Cardiac muscle cell (in vitro differentiated cells and primary cell): Measurements from ENCODE around the gene TPM1. TPM values are rescaled to one million over a fixed set of nuclear protein-coding genes. Genes with fewer than 3 reads are reported as not detected.

Experiments used
- DNase-seq, 2 donors: peaks; one replicate each; pipeline versions ENCODE4 v3.0.0 to v3.0.0-alpha.2; 2010 to 2017; ENCODE audit warnings: low read depth in 1 of 2, low spot score in 1 of 2
- H3K27ac ChIP-seq: fragments of 200-600 bp; sonication (generic); 2 replicates; pipeline ENCODE4 v1.5.1; 2016
- H3K27me3 ChIP-seq: fragments of 200-600 bp; sonication (generic); 2 replicates; pipeline ENCODE4 v1.6.0; 2016; ENCODE audit warnings: control low read depth
- H3K36me3 ChIP-seq: fragments of 200-600 bp; sonication (generic); 2 replicates; pipeline ENCODE4 v1.5.1; 2016; ENCODE audit warnings: control low read depth
- H3K4me1 ChIP-seq: fragments of 200-600 bp; sonication (generic); 2 replicates; pipeline ENCODE4 v1.8.1; 2017; ENCODE audit warnings: low read depth, mild to moderate bottlenecking, mixed run types
- H3K4me3 ChIP-seq: fragments of 200-600 bp; sonication (generic); 2 replicates; pipeline ENCODE4 v1.5.1; 2016; ENCODE audit warnings: mild to moderate bottlenecking
- H3K9me3 ChIP-seq: fragments of 200-600 bp; sonication (generic); 2 replicates; pipeline ENCODE4 v1.5.1; 2017; ENCODE audit warnings: low read depth, mild to moderate bottlenecking, control low read depth
- polyA plus RNA-seq: library from polyadenylated mRNA; unstranded; fragments of >200 nt; fragmentation: Nextera tagmentation; extraction: Ambion mirVana; gene quantifications from 2 replicates; pipeline ENCODE4 v1.2.1, GENCODE V29; 2016
- total RNA-seq: library from RNA; depleted of rRNA; stranded (reverse); fragments of >200 nt; gene quantifications from 2 replicates; pipeline ENCODE4 v1.2.3, GENCODE V29; 2016
- TF ChIP-seq, protein P1 (sequence below): IDR thresholded peaks from 2 replicates; pipeline ENCODE4 v1.5.1; 2012; ENCODE audit warnings: low read depth, mild to moderate bottlenecking, low read length

TPM1 gene
- total and polyA plus RNA-seq, 2 experiments from 2014 or later: 6,553 to 10,138 TPM

DNA sequence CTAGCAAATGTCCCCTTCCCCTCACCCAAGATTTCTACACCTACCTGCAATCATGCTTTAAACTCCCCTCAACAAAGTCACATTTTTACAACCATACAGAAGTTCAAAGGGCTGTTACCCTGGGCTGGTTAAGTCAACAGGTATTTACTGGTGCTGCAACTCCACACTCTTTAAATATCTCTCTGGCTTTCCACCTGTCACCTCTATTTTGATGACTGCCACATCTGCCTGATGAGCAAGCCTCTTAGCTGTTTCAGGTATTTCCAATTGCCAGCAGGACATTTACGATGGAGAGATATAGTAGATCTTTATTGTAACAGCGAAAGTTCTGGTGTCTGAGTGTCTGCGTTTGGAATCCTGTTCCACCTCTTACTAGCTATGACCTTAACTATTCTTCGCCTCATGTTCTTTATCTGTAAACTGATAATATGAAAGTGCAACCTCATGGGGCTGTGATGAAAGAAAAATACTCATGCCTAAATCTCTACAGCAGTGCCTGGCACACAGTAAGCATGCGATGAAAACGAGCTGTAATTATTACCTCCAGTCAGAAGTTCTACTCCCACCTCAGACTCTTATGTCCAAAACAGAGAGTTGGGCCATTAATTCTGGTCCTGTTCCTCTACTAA is 44.2 kb upstream of the TPM1 start:
- no peak overlapping the region for H3K4me3 ChIP-seq
- no peak for DNase-seq
- no peaks in the 10 kb centered on the region for H3K9me3 ChIP-seq
- peak overlapping the region; percentile 72 for H3K27ac ChIP-seq
- H3K36me3 ChIP-seq: no peaks in the 10 kb centered on the region
- peaks cover 35% of the 10 kb centered on the region for H3K4me1 ChIP-seq
- H3K27me3 ChIP-seq: no peaks in the 10 kb centered on the region
- TF ChIP-seq, protein P1, sequence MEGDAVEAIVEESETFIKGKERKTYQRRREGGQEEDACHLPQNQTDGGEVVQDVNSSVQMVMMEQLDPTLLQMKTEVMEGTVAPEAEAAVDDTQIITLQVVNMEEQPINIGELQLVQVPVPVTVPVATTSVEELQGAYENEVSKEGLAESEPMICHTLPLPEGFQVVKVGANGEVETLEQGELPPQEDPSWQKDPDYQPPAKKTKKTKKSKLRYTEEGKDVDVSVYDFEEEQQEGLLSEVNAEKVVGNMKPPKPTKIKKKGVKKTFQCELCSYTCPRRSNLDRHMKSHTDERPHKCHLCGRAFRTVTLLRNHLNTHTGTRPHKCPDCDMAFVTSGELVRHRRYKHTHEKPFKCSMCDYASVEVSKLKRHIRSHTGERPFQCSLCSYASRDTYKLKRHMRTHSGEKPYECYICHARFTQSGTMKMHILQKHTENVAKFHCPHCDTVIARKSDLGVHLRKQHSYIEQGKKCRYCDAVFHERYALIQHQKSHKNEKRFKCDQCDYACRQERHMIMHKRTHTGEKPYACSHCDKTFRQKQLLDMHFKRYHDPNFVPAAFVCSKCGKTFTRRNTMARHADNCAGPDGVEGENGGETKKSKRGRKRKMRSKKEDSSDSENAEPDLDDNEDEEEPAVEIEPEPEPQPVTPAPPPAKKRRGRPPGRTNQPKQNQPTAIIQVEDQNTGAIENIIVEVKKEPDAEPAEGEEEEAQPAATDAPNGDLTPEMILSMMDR: no peak

DNA sequence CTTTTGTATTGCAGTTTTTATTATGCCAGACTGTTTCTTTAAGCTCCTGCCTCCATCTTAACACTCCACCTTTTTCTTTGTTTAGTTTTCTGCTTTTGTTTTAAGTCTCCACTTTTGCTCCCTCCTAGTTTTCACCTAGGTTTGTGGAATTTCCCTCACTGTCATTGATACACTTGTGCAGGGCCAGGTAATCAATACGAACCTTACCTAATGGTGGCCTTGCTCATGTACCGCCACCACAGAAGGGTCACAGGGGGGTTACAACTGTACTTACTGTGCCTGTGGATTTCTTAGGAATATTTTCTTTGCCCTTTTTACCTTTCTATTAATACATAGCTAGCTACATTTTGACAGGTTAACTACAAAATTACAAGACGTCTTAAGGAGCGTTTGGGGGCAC is 43.4 kb upstream of the TPM1 start:
- no peak overlapping the region for H3K4me3 ChIP-seq
- peaks cover 35% of the 10 kb centered on the region for H3K4me1 ChIP-seq
- no peaks in the 10 kb centered on the region for H3K9me3 ChIP-seq

DNA sequence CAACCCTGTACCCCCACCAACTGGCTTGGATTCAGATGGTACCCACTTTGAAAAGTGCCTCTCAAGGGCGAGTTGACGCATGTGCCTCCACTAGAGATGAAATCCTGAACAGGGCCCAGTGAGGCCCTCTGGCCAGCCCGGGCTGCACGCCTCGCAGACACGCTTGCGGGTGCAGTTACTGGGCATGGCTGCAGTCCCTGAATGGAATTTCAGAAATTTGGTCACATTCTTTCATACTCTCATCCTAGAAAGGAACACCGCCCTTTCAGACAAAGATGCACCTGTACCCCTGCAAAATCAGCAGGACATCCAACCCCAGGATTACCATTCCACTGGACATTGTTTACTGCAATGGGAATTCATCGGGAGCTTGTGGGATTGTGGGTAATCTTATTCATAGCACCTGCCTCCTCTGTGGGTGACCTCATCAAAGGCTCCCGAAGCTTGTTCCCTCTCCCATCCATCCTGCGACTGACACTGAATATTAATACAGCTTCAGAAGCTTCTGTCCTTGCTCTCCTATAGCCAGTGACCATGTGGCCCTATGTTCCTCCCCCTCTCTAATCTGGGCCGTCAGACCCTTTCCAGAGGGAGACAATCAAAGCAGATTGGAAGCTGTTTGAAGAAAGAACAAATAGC is 42.5 kb upstream of the TPM1 start:
- H3K36me3 ChIP-seq: no peaks in the 10 kb centered on the region
- no peaks in the 10 kb centered on the region for H3K9me3 ChIP-seq
- DNase-seq: no peak
- H3K27me3 ChIP-seq: no peaks in the 10 kb centered on the region
- H3K4me1 ChIP-seq: peaks cover 35% of the 10 kb centered on the region
- TF ChIP-seq, protein P1: no peak
- H3K27ac ChIP-seq: peak overlapping the region; percentile 33
- no peak overlapping the region for H3K4me3 ChIP-seq

More for the DNA sequence above, 43.4 kb upstream of the TPM1 start:
- Histone ChIP-seq H3K27me3 (no peaks in the 10 kb centered on the region), H3K36me3 (no peaks in the 10 kb centered on the region), H3K27ac (peak overlapping the region; percentile 72)
- no peak for DNase-seq
- TF ChIP-seq, protein P1: no peak

DNA sequence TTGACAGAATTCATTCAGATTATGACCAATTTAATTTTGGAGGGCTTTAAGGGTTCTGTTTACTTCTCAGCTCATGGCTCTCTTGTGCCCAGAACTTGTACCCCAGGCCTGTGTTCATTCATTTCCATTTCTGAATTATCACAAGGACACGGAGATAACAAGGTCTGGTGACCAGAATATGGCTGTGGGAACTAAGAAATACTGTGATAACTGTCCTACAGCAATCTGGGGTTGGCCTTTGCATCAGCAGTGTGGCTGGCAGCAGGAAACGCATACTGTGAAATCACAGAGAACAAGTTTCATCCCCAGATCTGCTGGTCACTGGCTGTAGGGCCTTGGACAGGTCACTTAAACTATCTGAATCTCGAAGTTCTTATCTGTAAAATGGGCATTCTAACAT is 41.8 kb upstream of the TPM1 start:
- no peaks in the 10 kb centered on the region for H3K27me3 ChIP-seq
- TF ChIP-seq, protein P1: no peak
- DNase-seq: no peak
- H3K4me3 ChIP-seq: no peak overlapping the region
- peak overlapping the region; percentile 33 for H3K27ac ChIP-seq
- H3K9me3 ChIP-seq: no peaks in the 10 kb centered on the region
- H3K36me3 ChIP-seq: no peaks in the 10 kb centered on the region
- peaks cover 35% of the 10 kb centered on the region for H3K4me1 ChIP-seq

DNA sequence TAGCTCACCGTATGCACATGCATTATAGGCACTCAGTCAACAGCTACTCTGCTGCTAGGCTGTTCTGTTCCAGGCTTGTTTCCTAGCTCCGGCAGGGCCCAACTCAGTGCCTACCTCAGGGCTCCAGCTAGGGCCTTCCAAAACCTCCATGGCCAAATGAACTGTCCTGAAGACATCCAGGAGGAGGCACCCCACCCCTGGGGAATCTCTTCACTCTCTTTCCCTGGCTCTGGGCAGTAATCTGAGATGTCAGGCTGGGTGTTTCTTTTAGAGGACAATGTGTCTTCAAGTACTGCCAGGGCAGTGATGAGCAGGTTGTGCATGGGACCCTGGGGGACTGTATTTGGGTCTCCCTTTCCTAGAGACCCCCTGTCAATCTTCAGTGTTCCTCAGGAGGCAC is 38.3 kb upstream of the TPM1 start:
- Histone ChIP-seq H3K27ac (no peak overlapping the region), H3K27me3 (no peaks in the 10 kb centered on the region), H3K9me3 (no peaks in the 10 kb centered on the region), H3K4me3 (no peak overlapping the region), H3K4me1 (peaks cover 18% of the 10 kb centered on the region), H3K36me3 (no peaks in the 10 kb centered on the region)
- TF ChIP-seq, protein P1: no peak
- no peak for DNase-seq
